WTC11 (cell line): ENCODE results near the gene ATP6V0B. TPM values are rescaled to one million over a fixed set of nuclear protein-coding genes. Genes with fewer than 3 reads are reported as not detected.

Experiments
- ATAC-seq: fragments of 200-7000 bp; cut with Tn5 transposase; 2 replicates; pipeline ENCODE4 v1.10.0; 2021; ENCODE audit warnings: mild to moderate bottlenecking, moderate library complexity
- CTCF ChIA-PET: fragments of 300-600 bp; sonication (Branson Sonifier 250); formaldehyde crosslinking; loops from one replicate; lab custom pipeline; 2021; ENCODE audit warnings: antibody characterized with exemption; lab: Charles Lee
- POLR2A ChIA-PET: fragments of 350-600 bp; sonication (Branson Sonifier 250); formaldehyde crosslinking; loops from one replicate; lab custom pipeline; 2021; ENCODE audit warnings: antibody characterized with exemption; lab: Charles Lee
- DNase-seq: peaks from one replicate; pipeline ENCODE4 v3.0.0; 2021; ENCODE audit warnings: low spot score
- H3K27ac Mint-ChIP-seq: 2 replicates; pipeline ENCODE4 v1.8.0; 2021; ENCODE audit warnings: mixed read lengths
- H3K27me3 Mint-ChIP-seq: 2 replicates; pipeline ENCODE4 v1.8.0; 2021; ENCODE audit warnings: low read depth, mild to moderate bottlenecking, moderate library complexity, mixed read lengths
- H3K36me3 Mint-ChIP-seq: 2 replicates; pipeline ENCODE4 v1.8.0; 2021; ENCODE audit warnings: mixed read lengths
- H3K4me1 Mint-ChIP-seq: 2 replicates; pipeline ENCODE4 v1.8.0; 2022; ENCODE audit warnings: mixed read lengths
- H3K4me3 Mint-ChIP-seq: 2 replicates; pipeline ENCODE4 v1.8.0; 2021; ENCODE audit warnings: mild to moderate bottlenecking, moderate library complexity, mixed read lengths
- H3K9me3 Mint-ChIP-seq: 2 replicates; pipeline ENCODE4 v1.8.0; 2021; ENCODE audit warnings: mixed read lengths
- ATF1 ChIP-seq: sonication (generic); formaldehyde crosslinking; IDR thresholded peaks from 2 replicates; pipeline ENCODE4 v1.8.1; 2023; ENCODE audit warnings: mild to moderate bottlenecking, moderate library complexity, missing genetic modification reagents
- CBFB ChIP-seq: sonication (generic); formaldehyde crosslinking; IDR thresholded peaks from 2 replicates; pipeline ENCODE4 v1.8.1; 2022; ENCODE audit warnings: mild to moderate bottlenecking, low read depth, missing genetic modification reagents
- CREM ChIP-seq: sonication (generic); formaldehyde crosslinking; IDR thresholded peaks from 2 replicates; pipeline ENCODE4 v1.8.1; 2022; ENCODE audit warnings: mild to moderate bottlenecking, missing genetic modification reagents, moderate library complexity
- ETV6 ChIP-seq: sonication (generic); formaldehyde crosslinking; IDR thresholded peaks from 2 replicates; pipeline ENCODE4 v1.8.1; 2022; ENCODE audit warnings: mild to moderate bottlenecking, missing genetic modification reagents
- FOXP1 ChIP-seq: sonication (generic); formaldehyde crosslinking; IDR thresholded peaks from 2 replicates; pipeline ENCODE4 v1.8.0; 2022; ENCODE audit warnings: missing genetic modification reagents, mild to moderate bottlenecking, moderate library complexity, borderline replicate concordance
- IRF2 ChIP-seq: sonication (generic); formaldehyde crosslinking; IDR thresholded peaks from 2 replicates; pipeline ENCODE4 v1.8.0; 2022; ENCODE audit warnings: low read depth, missing genetic modification reagents, borderline replicate concordance
- JAZF1 ChIP-seq: fragments of 250-450 bp; sonication (Bioruptor Pico); IDR thresholded peaks from 2 replicates; pipeline ENCODE4 v1.9.0; 2021; ENCODE audit warnings: moderate library complexity, mild to moderate bottlenecking, inconsistent platforms
- KAT7 ChIP-seq: sonication (generic); formaldehyde crosslinking; IDR thresholded peaks from 2 replicates; pipeline ENCODE4 v1.8.1; 2023; ENCODE audit warnings: missing genetic modification reagents, mild to moderate bottlenecking, borderline replicate concordance
- NR2C2 ChIP-seq: sonication (generic); formaldehyde crosslinking; IDR thresholded peaks from 2 replicates; pipeline ENCODE4 v1.8.0; 2022; ENCODE audit warnings: mild to moderate bottlenecking, missing genetic modification reagents
- SOX15 ChIP-seq: fragments of 250-450 bp; sonication (Bioruptor Pico); IDR thresholded peaks from 2 replicates; pipeline ENCODE4 v1.9.0; 2021; ENCODE audit warnings: mild to moderate bottlenecking
- ZNF138 ChIP-seq: sonication (generic); formaldehyde crosslinking; conservative IDR thresholded peaks from 2 replicates; pipeline ENCODE4 v1.8.1; 2022; ENCODE audit warnings: mild to moderate bottlenecking, moderate library complexity, missing genetic modification reagents
- ZNF671 ChIP-seq: fragments of 250-450 bp; sonication (Bioruptor Pico); IDR thresholded peaks from 2 replicates; pipeline ENCODE4 v1.8.0; 2021; ENCODE audit warnings: mild to moderate bottlenecking
- total RNA-seq: library from RNA; stranded (reverse); gene quantifications from 3 replicates; pipeline ENCODE4 v1.2.3, GENCODE V29; 2021
- TF ChIP-seq, protein P1 (sequence below): fragments of 250-450 bp; sonication (Bioruptor Pico); IDR thresholded peaks from 2 replicates; pipeline ENCODE4 v1.9.0; 2021; ENCODE audit warnings: mild to moderate bottlenecking
- TF ChIP-seq, protein P2 (sequence below): sonication (generic); formaldehyde crosslinking; IDR thresholded peaks from 2 replicates; pipeline ENCODE4 v1.8.1; 2022; ENCODE audit warnings: missing genetic modification reagents, borderline replicate concordance
- TF ChIP-seq, protein P3 (sequence below): fragments of 200-600 bp; IDR thresholded peaks from 2 replicates; pipeline ENCODE4 v1.8.0; 2022; ENCODE audit warnings: antibody characterized with exemption
- TF ChIP-seq, protein P4 (sequence below): sonication (generic); formaldehyde crosslinking; IDR thresholded peaks from 2 replicates; pipeline ENCODE4 v1.8.1; 2022; ENCODE audit warnings: low read depth, mild to moderate bottlenecking, moderate library complexity, missing genetic modification reagents, borderline replicate concordance
- TF ChIP-seq, protein P5 (sequence below): sonication (generic); formaldehyde crosslinking; IDR thresholded peaks from 2 replicates; pipeline ENCODE4 v1.8.0; 2023; ENCODE audit warnings: missing genetic modification reagents

ATP6V0B gene
- total RNA-seq, 1 experiment from 2014 or later, result 110 TPM

DNA sequence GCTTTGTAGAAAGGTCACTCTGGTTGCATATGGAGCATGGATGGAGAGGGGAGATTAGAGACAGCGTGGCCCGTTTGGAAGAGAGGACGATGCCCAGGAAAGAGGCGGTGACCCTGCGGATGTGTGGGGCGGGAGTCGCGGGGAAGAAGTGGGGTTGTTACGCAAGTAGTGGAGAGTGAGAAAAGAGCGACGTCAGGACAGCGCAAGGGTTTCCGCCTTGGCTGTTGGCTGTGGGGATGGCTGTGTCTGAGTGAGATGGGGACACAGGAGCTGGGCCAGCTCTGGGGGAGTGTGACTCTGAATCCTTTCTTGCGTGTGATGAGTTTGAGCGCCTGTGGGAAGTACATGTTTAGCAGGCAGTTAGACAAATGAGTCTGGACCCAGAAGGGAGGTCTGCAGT, 8.0 kb downstream of the ATP6V0B start (continued):
- TF ChIP-seq, protein P1, sequence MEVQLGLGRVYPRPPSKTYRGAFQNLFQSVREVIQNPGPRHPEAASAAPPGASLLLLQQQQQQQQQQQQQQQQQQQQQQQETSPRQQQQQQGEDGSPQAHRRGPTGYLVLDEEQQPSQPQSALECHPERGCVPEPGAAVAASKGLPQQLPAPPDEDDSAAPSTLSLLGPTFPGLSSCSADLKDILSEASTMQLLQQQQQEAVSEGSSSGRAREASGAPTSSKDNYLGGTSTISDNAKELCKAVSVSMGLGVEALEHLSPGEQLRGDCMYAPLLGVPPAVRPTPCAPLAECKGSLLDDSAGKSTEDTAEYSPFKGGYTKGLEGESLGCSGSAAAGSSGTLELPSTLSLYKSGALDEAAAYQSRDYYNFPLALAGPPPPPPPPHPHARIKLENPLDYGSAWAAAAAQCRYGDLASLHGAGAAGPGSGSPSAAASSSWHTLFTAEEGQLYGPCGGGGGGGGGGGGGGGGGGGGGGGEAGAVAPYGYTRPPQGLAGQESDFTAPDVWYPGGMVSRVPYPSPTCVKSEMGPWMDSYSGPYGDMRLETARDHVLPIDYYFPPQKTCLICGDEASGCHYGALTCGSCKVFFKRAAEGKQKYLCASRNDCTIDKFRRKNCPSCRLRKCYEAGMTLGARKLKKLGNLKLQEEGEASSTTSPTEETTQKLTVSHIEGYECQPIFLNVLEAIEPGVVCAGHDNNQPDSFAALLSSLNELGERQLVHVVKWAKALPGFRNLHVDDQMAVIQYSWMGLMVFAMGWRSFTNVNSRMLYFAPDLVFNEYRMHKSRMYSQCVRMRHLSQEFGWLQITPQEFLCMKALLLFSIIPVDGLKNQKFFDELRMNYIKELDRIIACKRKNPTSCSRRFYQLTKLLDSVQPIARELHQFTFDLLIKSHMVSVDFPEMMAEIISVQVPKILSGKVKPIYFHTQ (CRISPR knock-in tag), result no peak
- TF ChIP-seq FOXP1 (CRISPR knock-in tag) (no peak), CREM (CRISPR knock-in tag) (no peak), NR2C2 (CRISPR knock-in tag) (no peak)
- TF ChIP-seq, all 79 proteins: peak for 0

DNA sequence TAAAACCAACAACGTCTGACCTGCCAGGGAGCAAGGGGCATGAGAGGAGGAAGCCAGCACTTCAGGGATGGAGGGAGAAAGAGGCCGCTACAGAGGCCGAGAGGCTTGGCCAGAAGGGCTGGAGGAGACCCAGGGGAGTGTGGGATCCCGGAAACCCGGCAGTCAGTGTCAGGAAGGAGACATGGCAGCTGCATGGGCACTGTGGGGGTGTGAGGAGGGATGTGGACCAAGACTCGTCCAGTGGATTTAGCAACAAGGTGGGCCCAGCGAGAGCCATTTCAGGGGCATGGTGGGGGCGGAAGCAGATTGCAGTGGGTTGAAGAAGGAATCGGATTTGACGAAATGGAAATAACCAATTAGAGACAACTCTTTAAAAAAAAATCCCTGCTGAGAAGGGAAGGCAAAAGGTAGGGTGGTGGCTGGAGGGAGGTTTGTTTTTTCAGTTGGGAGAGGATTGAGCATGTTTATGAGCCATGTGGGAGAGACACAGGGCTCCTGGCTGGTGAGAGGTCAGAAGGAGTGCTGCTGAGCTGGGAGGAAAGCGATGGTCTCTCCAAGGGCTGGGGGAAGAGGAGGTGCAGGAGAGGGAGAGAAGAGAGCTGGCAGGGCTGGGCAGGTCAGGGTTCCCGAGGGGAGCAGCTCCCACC, 8.6 kb downstream of the ATP6V0B start:
- Mint-ChIP-seq H3K9me3 (no peaks in the 10 kb centered on the region), H3K27me3 (peaks cover 4% of the 10 kb centered on the region), H3K4me3 (no peak overlapping the region), H3K4me1 (peaks cover 10% of the 10 kb centered on the region)
- ATAC-seq (no peak), DNase-seq (no peak)
- CTCF ChIA-PET, result interaction anchor here (2.2 kb wide), 1 partner anchor 49 kb away, joined by 5 read pairs; no protein-coding TSS in a partner anchor
- TF ChIP-seq ZNF138 (CRISPR knock-in tag), result no peak
- no peak for TF ChIP-seq IRF2 (CRISPR knock-in tag)
- no peak for TF ChIP-seq CBFB (CRISPR knock-in tag)
- TF ChIP-seq SOX15 (CRISPR knock-in tag), result no peak
- TF ChIP-seq, all 79 proteins: peak for 0
- H3K36me3 Mint-ChIP-seq, result peaks cover 7% of the 10 kb centered on the region; the same call in 1 of the 2 replicates
- 0 out of 2 replicates have a peak overlapping the region, but pooled peaks have one; percentile 27 for H3K27ac Mint-ChIP-seq
- POLR2A ChIA-PET, result no interaction called here

DNA sequence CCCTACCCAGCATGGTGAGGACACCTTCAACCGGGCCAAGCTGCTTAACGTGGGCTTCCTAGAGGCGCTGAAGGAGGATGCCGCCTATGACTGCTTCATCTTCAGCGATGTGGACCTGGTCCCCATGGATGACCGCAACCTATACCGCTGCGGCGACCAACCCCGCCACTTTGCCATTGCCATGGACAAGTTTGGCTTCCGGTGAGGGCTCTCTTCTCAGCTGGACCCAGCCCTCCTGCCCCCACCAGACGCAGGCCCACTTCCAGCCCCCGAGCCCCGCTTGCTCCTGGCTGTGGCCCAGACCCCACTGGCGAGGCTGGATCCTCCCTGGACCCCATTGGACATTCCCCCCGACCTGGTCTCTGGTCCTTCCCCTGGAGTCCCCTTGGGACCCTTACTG, 10.1 kb downstream of the ATP6V0B start:
- Mint-ChIP-seq H3K27ac (no peak overlapping the region), H3K4me3 (no peak overlapping the region), H3K36me3 (peaks cover 6% of the 10 kb centered on the region; the same call in 1 of the 2 replicates), H3K4me1 (peaks cover 6% of the 10 kb centered on the region), H3K27me3 (peaks cover 4% of the 10 kb centered on the region), H3K9me3 (no peaks in the 10 kb centered on the region)
- ChIA-PET CTCF (interaction anchor here (0.6 to 2.2 kb wide), 2 partner anchors 50 to 222 kb away, joined by 4 to 5 read pairs; no protein-coding TSS in a partner anchor), POLR2A (no interaction called here)
- ATAC-seq (no peak), DNase-seq (no peak)
- TF ChIP-seq KAT7 (CRISPR knock-in tag), result no peak
- TF ChIP-seq ETV6 (CRISPR knock-in tag), result no peak
- no peak for TF ChIP-seq ATF1 (CRISPR knock-in tag)
- TF ChIP-seq, protein P2, sequence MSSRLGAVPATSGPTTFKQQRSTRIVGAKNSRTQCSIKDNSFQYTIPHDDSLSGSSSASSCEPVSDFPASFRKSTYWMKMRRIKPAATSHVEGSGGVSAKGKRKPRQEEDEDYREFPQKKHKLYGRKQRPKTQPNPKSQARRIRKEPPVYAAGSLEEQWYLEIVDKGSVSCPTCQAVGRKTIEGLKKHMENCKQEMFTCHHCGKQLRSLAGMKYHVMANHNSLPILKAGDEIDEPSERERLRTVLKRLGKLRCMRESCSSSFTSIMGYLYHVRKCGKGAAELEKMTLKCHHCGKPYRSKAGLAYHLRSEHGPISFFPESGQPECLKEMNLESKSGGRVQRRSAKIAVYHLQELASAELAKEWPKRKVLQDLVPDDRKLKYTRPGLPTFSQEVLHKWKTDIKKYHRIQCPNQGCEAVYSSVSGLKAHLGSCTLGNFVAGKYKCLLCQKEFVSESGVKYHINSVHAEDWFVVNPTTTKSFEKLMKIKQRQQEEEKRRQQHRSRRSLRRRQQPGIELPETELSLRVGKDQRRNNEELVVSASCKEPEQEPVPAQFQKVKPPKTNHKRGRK (CRISPR knock-in tag), result no peak
- TF ChIP-seq, protein P3, sequence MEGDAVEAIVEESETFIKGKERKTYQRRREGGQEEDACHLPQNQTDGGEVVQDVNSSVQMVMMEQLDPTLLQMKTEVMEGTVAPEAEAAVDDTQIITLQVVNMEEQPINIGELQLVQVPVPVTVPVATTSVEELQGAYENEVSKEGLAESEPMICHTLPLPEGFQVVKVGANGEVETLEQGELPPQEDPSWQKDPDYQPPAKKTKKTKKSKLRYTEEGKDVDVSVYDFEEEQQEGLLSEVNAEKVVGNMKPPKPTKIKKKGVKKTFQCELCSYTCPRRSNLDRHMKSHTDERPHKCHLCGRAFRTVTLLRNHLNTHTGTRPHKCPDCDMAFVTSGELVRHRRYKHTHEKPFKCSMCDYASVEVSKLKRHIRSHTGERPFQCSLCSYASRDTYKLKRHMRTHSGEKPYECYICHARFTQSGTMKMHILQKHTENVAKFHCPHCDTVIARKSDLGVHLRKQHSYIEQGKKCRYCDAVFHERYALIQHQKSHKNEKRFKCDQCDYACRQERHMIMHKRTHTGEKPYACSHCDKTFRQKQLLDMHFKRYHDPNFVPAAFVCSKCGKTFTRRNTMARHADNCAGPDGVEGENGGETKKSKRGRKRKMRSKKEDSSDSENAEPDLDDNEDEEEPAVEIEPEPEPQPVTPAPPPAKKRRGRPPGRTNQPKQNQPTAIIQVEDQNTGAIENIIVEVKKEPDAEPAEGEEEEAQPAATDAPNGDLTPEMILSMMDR, result no peak
- TF ChIP-seq JAZF1 (CRISPR knock-in tag), result no peak
- no peak for TF ChIP-seq ZNF671
- TF ChIP-seq, protein P4, sequence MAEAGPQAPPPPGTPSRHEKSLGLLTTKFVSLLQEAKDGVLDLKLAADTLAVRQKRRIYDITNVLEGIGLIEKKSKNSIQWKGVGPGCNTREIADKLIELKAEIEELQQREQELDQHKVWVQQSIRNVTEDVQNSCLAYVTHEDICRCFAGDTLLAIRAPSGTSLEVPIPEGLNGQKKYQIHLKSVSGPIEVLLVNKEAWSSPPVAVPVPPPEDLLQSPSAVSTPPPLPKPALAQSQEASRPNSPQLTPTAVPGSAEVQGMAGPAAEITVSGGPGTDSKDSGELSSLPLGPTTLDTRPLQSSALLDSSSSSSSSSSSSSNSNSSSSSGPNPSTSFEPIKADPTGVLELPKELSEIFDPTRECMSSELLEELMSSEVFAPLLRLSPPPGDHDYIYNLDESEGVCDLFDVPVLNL (CRISPR knock-in tag), result no peak
- TF ChIP-seq, protein P5, sequence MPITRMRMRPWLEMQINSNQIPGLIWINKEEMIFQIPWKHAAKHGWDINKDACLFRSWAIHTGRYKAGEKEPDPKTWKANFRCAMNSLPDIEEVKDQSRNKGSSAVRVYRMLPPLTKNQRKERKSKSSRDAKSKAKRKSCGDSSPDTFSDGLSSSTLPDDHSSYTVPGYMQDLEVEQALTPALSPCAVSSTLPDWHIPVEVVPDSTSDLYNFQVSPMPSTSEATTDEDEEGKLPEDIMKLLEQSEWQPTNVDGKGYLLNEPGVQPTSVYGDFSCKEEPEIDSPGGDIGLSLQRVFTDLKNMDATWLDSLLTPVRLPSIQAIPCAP (CRISPR knock-in tag), result no peak
- TF ChIP-seq, all 79 proteins: peak for 0
